GM18867 (cell line): ENCODE measurements around the gene PPM1L.
"Not testable (repeated sequence)": the region's sequence is repeated elsewhere in the genome, so short reads cannot be mapped to it uniquely, and the experiment has no call there.

ENCODE experiments used
- ATAC-seq: cut with Tn5 transposase; IDR thresholded peaks from one replicate; pipeline ENCODE4 v1.9.1; 2021; ENCODE audit warnings: mild to moderate bottlenecking, moderate library complexity; ENCODE audit not compliant: unreplicated experiment

PPM1L gene

GRCh38 chr3:160973067-160973809 is 217.2 kb downstream of the PPM1L start:
- no peak for ATAC-seq

DNA sequence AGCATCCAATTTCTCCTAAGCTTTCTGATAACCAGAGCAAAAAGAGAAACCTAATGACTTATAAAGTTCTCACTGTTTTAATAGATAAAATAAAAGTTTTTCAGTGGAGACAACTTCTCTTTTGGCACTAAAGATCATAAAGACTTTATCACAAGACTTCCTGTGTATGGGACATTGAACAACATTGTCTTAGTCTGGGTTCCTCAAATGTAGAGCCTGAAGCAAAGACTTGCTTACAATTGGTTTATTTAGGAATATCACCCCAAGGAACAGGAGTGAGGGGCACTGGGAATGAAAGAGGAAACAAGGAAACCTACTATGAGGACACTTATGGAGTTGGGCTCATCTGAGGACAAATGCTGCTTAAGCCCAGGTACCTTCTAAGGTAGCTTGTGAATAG is 221.7 kb downstream of the PPM1L start:
- ATAC-seq = no peak

DNA sequence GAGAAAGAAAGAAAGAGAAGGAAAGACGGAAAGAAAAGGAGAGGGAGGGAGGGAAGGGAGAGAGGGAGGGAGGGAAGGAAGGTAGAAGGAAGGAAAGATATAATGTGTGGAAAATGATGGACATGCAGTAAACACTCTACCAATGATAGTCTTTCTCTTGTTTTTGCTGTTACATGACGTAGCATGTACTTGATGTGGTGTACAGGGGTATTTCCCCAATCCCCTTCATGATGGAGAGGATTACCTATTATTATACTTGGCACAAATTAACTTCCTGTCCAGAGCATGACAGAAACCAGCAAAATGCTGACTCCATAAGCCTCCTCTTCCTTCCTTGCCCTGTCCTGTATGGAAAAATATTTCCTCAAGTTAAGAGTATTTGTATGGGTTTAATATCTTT is 224.7 kb downstream of the PPM1L start:
- peak; percentile 64 for ATAC-seq

GRCh38 chr3:160981217-160981938 is 225.3 kb downstream of the PPM1L start:
- ATAC-seq = peak; percentile 86

- ATAC-seq = no peak
These were observed 226.5 kb downstream of the PPM1L start for GRCh38 chr3:160982491-160982890.

- ATAC-seq = not testable (repeated sequence)
These were observed 227.9 kb downstream of the PPM1L start for GRCh38 chr3:160983900-160984299.

DNA sequence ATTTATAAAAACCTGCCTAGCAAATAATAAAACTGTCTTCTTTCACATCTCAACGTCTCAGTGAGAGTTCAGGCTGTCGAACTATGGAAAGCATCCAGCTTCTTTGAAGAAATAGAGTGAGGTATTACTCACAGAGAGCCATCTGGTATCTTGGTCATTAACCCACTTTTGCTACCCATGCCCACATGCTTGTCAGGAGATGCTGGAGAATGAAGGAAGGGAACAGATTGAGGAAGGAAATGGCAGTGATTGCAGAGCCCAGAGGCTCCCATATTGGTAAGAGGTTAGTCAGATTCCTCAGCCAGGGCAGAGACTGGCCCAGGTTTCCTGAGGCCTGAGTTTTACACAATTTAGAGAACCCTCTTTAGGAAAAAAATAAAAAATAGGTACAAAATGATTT is 230.0 kb downstream of the PPM1L start:
- no peak for ATAC-seq

DNA sequence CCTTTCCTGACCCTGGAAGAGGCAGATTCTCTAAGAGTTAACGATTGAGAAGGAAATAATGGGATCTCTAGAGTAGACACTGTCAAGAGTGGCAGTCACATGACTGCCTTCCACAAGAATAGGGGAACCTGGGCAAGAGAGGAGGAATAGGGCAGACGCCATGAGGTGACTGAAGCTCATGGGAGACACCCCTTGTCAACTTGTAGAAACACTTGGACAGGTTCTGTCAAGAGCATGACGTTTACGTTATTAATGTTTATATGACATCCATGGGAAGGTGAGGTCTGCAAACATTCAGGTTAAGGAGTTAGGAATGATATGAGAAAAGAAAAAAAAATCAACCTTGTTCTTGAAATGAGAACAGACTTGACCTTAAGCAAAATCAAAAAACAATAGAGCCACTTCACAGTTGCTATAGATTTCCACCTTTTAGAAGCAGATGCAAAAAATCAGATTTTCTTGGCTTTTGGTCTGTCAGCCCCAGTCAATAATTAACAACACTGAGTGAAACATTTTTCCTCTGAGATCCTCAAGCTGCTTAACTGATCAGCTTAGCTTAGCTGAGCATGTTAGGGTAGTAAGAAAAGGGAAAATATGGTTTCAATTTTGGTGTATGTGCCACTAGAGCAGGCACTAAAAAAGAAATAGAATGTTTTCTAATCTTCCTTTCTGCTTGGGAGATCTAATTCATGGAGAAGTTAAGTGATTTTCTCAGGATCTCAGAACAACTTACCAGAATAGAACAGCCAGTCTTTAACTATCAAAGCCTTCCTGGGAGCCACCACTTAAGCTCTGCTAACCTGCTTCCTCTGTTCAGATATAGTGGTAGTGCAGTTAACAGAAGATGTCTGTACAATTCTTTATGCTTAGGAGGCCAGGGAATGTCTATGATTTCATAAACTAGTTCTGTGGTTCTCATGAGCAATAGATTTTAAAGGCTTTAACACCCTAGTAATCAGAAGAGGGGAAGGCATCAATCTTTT is 232.2 kb downstream of the PPM1L start:
- no peak for ATAC-seq

DNA sequence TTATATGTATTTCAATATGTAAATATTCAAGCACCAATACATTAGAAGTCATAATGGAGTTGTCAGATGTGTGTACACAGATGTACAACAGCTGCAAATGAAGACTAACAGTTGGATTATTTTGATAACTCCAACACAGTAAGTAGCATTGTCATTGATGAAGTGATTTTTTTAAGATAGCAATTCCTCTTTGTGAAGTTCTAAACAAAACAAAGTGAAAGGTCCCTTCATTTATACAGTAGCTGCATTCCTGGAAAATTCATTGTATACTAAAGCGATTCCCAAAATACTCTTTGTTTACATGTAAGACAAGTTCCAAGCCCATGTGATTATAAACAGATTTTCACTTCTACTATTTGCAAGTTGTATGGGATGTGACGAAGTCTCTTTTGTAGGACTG is 234.4 kb downstream of the PPM1L start:
- no peak for ATAC-seq

- ATAC-seq = no peak
These were observed 236.7 kb downstream of the PPM1L start for GRCh38 chr3:160992712-160993111.

GRCh38 chr3:160996811-160997210 is 240.8 kb downstream of the PPM1L start:
- no peak for ATAC-seq

- no peak for ATAC-seq
These were observed 242.6 kb downstream of the PPM1L start for GRCh38 chr3:160998581-160998980.

GRCh38 chr3:160999274-160999673 is 243.2 kb downstream of the PPM1L start:
- ATAC-seq = no peak

DNA sequence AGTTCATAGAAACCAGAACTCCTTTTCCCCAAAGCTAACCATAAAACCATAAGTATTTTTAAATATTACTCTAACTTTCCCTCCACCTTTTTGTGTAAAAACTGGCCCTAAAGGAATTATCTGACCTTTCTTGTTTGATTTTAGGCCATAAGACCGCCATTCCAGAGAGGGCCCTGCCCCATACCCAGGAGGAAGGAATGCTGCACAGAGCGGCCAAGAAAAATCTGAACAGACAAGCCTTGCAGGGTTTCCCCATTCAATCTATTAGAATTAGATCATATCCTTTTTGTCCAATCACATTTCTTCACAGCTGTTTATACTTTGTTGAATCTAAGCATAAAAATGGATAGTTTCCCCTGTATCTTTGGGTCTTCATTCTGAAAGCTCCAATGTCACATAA is 252.1 kb downstream of the PPM1L start:
- no peak for ATAC-seq

GRCh38 chr3:161010151-161010550 is 254.1 kb downstream of the PPM1L start:
- ATAC-seq = not testable (repeated sequence)

DNA sequence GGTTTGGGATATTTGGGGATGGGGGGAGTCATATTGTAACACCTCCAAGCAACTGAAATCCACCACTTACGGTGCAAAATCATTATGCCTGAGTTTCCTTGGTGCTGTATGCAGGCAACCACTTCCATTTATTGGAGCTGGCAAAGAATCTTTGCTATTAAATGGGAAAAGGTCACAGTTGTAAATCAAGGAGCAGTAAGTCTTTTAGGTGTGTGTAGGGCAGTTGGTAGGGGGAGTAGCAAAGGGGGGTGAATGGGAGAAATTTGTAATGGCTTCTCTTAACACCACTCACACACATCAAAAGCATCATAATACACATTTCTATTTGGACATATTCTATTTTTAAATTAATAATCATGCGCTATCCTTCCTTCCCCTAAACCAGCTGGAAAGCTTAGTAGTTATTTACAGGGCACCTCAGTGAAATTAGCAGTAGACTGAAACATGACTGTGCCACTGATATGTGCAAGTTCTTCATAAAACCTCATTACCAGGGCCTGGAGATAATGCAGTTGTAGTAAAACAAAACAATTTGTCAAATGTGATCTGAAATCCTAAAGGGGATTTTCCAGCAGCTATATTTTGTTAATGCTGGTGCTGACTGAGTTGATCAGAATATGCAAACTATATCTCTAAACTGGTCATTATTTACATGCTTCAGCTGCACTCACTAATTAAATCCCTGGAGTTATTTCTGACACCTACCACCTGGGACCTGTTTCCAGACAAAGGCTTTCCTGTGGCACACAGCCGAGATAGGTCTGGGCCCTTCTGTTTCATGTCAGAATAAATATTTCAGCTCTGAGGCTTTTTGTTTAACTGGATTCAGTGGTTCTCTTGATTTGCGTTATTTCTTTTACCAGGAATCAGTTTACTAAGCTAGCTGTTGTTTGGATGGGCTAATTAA is 259.1 kb downstream of the PPM1L start:
- no peak for ATAC-seq

- no peak for ATAC-seq
These were observed 260.6 kb downstream of the PPM1L start for GRCh38 chr3:161016417-161017313.

DNA sequence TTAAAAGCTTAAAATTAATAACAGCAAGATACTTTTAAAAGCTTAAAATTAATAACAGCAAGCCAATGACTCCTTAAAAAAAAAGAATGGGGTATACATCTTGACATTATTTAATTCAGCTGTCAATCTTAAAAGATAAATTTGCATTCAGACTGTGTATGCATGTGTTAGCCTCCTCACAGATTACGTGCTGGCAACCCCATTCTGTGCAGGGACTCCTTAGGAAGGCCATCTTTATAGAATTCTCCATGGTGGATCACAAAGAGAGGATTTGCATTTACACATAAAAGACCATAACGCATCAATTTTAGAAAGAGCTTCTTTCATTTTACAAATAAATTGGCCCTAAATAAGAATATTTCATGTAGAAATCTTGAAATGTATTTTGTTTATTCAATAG is 261.9 kb downstream of the PPM1L start:
- ATAC-seq = no peak

DNA sequence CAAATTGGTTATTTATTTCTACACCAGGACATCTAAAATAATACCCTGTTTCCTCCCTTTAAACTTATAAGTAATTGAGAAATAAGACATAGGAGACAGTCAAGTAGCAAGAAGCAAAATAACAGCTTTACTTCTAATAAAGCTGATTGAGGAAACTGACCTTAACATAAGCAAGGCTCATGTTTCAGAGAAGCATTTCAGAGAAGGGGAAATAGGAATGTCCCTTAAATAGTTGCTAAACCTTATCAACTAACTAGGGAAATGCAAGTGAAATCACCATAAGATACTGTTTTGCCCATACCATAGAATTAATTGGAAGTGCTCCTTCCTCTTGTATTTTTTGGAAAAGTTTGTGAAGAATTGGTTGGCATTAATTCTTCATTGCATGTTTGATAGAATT is 264.2 kb downstream of the PPM1L start:
- ATAC-seq = no peak
